ENCODE measurements around the gene RMDN2. TPM values are rescaled to one million over a fixed set of nuclear protein-coding genes. Genes with fewer than 3 reads are reported as not detected.
A peak's percentile ranks its signal among the peaks of the same experiment; 100 is the strongest.

The RMDN2 gene
- total and polyA plus RNA-seq, 2 experiments from 2014 or later, result 3.4 to 3.6 TPM

- Histone ChIP-seq H3K27me3 (ENCODE audit: insufficient read depth) (no peaks in the 10 kb centered on the region), H2AFZ (no peak overlapping the region), H3F3A (replicated peaks; ENCODE audit: low read depth) (no peaks in the 10 kb centered on the region), H3K4me2 (no peak overlapping the region), H3K4me3 (no peak overlapping the region), H3K27ac (ENCODE audit: low read depth) (no peak overlapping the region), H3K4me1 (ENCODE audit: insufficient read depth) (0 out of 2 replicates have a peak, but pooled peaks cover 3% of the 10 kb centered on the region), H3K9me2 (ENCODE audit: insufficient read depth) (no peaks in the 10 kb centered on the region), H3K79me2 (replicated peaks; ENCODE audit: insufficient read depth) (no peaks in the 10 kb centered on the region), H3K36me3 (ENCODE audit: insufficient read depth) (no peaks in the 10 kb centered on the region), H4K20me1 (replicated peaks; ENCODE audit: insufficient read depth) (no peaks in the 10 kb centered on the region)
- Mint-ChIP-seq H3K4me3 (no peak overlapping the region), H3K9me3 (peaks cover 9% of the 10 kb centered on the region; the same call in 2 of the 3 replicates), H3K27ac (no peak overlapping the region), H3K4me1 (peaks cover 8% of the 10 kb centered on the region), H3K27me3 (ENCODE audit: insufficient read depth, low read depth, poor library complexity) (peaks cover 2% of the 10 kb centered on the region), H3K36me3 (ENCODE audit: low read depth) (no peaks in the 10 kb centered on the region)
- DNase-seq (ENCODE audit: low spot score) (no peak), ATAC-seq (no peak)
- no peak for TF ChIP-seq ZNF114 (CRISPR knock-in tag; IDR thresholded peaks at IDR 0.05)
- no peak for TF ChIP-seq CREB1 (CRISPR knock-in tag; IDR thresholded peaks at IDR 0.05; ENCODE audit: low read depth)
These were observed 26.6 kb upstream of the RMDN2 start for GRCh38 chr2:37898448-37898847.

GRCh38 chr2:37902991-37903390, 22.1 kb upstream of the RMDN2 start:
- Mint-ChIP-seq H3K27me3 (ENCODE audit: insufficient read depth, low read depth, poor library complexity) (no peaks in the 10 kb centered on the region), H3K36me3 (ENCODE audit: low read depth) (no peaks in the 10 kb centered on the region)
- TF ChIP-seq ZNF331 (CRISPR knock-in tag; IDR thresholded peaks at IDR 0.05; ENCODE audit: low read depth) (no peak), JUNB (IDR thresholded peaks at IDR 0.05; ENCODE audit: unreplicated experiment) (no peak), REST (IDR thresholded peaks at IDR 0.05; ENCODE audit: unreplicated experiment) (no peak), ZNF114 (CRISPR knock-in tag; IDR thresholded peaks at IDR 0.05) (no peak), POLR2AphosphoS5 (IDR thresholded peaks at IDR 0.05; ENCODE audit: low read depth) (no peak), STAT1 (IDR thresholded peaks at IDR 0.05; ENCODE audit: unreplicated experiment) (no peak), CTCF (conservative IDR thresholded peaks at IDR 0.05; ENCODE audit: low read depth in 2 of 2) (no peak), ZNF462 (CRISPR knock-in tag; IDR thresholded peaks at IDR 0.05) (no peak), EZH2phosphoT487 (IDR thresholded peaks at IDR 0.05; ENCODE audit: unreplicated experiment) (no peak)

More at GRCh38 chr2:37902991-37903390, 22.1 kb upstream of the RMDN2 start:
- H3K36me3 ChIP-seq (ENCODE audit: insufficient read depth), result no peaks in the 10 kb centered on the region
- peaks cover 4% of the 10 kb centered on the region; the same call in 2 of the 3 replicates for H3K4me1 Mint-ChIP-seq
- no peaks in the 10 kb centered on the region for H3F3A ChIP-seq (replicated peaks; ENCODE audit: low read depth)
- no peak overlapping the region for H3K27ac ChIP-seq (ENCODE audit: low read depth)
- no peaks in the 10 kb centered on the region for H3K27me3 ChIP-seq (ENCODE audit: insufficient read depth)
- no peak overlapping the region for H3K4me2 ChIP-seq
- no peak overlapping the region for H3K27ac Mint-ChIP-seq
- H3K4me3 Mint-ChIP-seq, result no peak overlapping the region
- peaks cover 9% of the 10 kb centered on the region; the same call in 2 of the 3 replicates for H3K9me3 Mint-ChIP-seq
- peak overlapping the region; percentile 20; the same call in 1 of the 2 replicates for H2AFZ ChIP-seq
- H3K79me2 ChIP-seq (replicated peaks; ENCODE audit: insufficient read depth), result no peaks in the 10 kb centered on the region
- ATAC-seq (no peak), DNase-seq (ENCODE audit: low spot score) (no peak)
- 0 out of 2 replicates have a peak, but pooled peaks cover 3% of the 10 kb centered on the region for H3K4me1 ChIP-seq (ENCODE audit: insufficient read depth)
- no peaks in the 10 kb centered on the region for H4K20me1 ChIP-seq (replicated peaks; ENCODE audit: insufficient read depth)
- no peaks in the 10 kb centered on the region for H3K9me2 ChIP-seq (ENCODE audit: insufficient read depth)
- no peak overlapping the region for H3K4me3 ChIP-seq

All from GM23338 (cell line).